ENCODE data around the gene CD53. TPM values are rescaled to one million over a fixed set of nuclear protein-coding genes. Genes with fewer than 3 reads are reported as not detected.

CD53 gene
- total RNA-seq, 1 donor from 2014 or later = not detected

GRCh38 chr1:110873856-110874255 lies 908 bp downstream of the CD53 start:
- DNase-seq (ENCODE audit: low spot score in 2 of 2, unreplicated experiment in 2 of 2) = no peak
- H3K4me1 Mint-ChIP-seq = no peaks in the 10 kb centered on the region
- peaks cover 33% of the 10 kb centered on the region for H3K9me3 Mint-ChIP-seq
- H3K27me3 Mint-ChIP-seq (ENCODE audit: low read depth) = no peaks in the 10 kb centered on the region
- H3K27ac Mint-ChIP-seq = no peak overlapping the region
- H3K36me3 Mint-ChIP-seq = no peaks in the 10 kb centered on the region
- H3K4me3 Mint-ChIP-seq = no peak overlapping the region
- TF ChIP-seq, protein P1, sequence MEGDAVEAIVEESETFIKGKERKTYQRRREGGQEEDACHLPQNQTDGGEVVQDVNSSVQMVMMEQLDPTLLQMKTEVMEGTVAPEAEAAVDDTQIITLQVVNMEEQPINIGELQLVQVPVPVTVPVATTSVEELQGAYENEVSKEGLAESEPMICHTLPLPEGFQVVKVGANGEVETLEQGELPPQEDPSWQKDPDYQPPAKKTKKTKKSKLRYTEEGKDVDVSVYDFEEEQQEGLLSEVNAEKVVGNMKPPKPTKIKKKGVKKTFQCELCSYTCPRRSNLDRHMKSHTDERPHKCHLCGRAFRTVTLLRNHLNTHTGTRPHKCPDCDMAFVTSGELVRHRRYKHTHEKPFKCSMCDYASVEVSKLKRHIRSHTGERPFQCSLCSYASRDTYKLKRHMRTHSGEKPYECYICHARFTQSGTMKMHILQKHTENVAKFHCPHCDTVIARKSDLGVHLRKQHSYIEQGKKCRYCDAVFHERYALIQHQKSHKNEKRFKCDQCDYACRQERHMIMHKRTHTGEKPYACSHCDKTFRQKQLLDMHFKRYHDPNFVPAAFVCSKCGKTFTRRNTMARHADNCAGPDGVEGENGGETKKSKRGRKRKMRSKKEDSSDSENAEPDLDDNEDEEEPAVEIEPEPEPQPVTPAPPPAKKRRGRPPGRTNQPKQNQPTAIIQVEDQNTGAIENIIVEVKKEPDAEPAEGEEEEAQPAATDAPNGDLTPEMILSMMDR (IDR thresholded peaks at IDR 0.05; ENCODE audit: unreplicated experiment) = no peak

DNA sequence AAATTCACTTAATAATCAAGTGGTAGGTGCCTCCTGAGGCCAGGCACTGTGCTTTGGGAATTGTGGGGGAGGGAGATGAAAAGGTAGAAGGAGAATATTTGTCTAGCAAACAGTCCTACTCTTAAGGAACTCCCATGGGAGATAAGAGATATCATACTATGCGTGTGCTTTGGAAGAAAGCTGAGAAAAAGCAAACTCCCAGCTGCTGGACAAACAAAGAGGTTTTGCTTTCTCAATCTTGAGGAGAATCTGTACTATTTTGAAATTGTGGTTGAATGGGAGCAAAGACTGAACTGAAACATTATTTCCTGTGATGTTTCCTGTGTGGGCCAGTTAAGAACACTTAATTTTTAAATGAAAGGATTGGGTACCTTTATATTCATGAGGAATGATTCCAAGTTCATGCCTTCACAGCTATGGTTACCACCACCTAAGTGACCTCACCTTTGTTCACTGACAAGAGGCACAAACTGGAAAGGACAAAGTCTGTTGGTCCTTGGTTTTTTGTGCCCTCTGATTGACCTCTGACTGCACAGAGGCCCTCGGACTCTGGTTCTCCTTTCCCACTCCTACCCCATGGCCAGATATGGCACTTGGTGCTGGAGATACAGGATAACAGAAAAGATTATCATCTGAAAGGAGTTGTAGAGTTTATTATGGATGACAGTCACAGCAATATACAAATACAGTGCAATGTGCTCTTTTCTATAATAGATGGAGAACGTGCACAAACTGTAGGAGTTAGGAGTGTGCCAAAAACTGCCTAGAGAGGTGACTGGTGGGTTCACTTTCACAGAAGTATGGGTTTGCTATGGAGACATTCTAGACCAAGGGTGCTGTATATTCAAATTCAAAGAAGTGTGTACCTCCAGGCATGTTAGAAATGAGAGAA lies 1.6 kb downstream of the CD53 start:
- peaks cover 26% of the 10 kb centered on the region for H3K9me3 Mint-ChIP-seq
- H3K27me3 Mint-ChIP-seq (ENCODE audit: low read depth) = no peaks in the 10 kb centered on the region
- no peaks in the 10 kb centered on the region for H3K4me1 Mint-ChIP-seq
- H3K4me3 Mint-ChIP-seq = no peak overlapping the region
- no peak for DNase-seq (ENCODE audit: low spot score in 2 of 2, unreplicated experiment in 2 of 2)
- TF ChIP-seq, protein P1 (IDR thresholded peaks at IDR 0.05; ENCODE audit: unreplicated experiment) = no peak
- H3K36me3 Mint-ChIP-seq = no peaks in the 10 kb centered on the region
- H3K27ac Mint-ChIP-seq = no peak overlapping the region

DNA sequence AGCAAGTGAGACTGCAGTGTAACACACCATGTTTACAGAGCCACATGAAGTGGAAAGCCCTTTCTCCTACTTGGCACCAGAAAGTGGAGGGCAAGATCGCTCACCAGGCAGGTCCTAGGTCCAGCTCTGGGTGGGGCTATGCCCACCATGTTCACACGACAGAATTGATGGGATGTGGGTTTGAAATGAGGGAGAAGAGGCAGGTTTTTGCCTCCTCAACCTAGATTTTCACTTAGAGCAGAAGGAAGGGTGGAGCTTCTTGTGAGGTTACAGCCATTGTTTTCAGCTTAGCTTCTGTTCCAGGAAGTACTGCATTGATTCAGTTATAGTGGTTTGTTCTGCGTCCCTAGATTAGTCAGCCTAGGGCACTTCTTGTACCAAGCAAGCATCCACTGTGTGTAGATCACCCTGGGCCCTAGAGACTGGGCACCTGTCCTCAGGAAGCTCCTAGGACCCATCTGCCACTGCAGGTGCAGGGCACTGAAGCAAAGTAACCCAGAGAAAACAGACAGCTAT lies 2.3 kb downstream of the CD53 start:
- Mint-ChIP-seq H3K27ac (no peak overlapping the region), H3K4me3 (no peak overlapping the region), H3K9me3 (peaks cover 28% of the 10 kb centered on the region), H3K27me3 (ENCODE audit: low read depth) (no peaks in the 10 kb centered on the region), H3K36me3 (no peaks in the 10 kb centered on the region), H3K4me1 (no peaks in the 10 kb centered on the region)
- DNase-seq (ENCODE audit: low spot score in 2 of 2, unreplicated experiment in 2 of 2) = no peak
- TF ChIP-seq, protein P1 (IDR thresholded peaks at IDR 0.05; ENCODE audit: unreplicated experiment) = no peak

- peaks cover 1% of the 10 kb centered on the region for H3K27me3 Mint-ChIP-seq (ENCODE audit: low read depth)
- H3K4me1 Mint-ChIP-seq = no peaks in the 10 kb centered on the region
- peaks cover 25% of the 10 kb centered on the region for H3K9me3 Mint-ChIP-seq
- TF ChIP-seq, protein P1 (IDR thresholded peaks at IDR 0.05; ENCODE audit: unreplicated experiment) = no peak
- H3K27ac Mint-ChIP-seq = no peak overlapping the region
- H3K4me3 Mint-ChIP-seq = no peak overlapping the region
- no peak for DNase-seq (ENCODE audit: low spot score in 2 of 2, unreplicated experiment in 2 of 2)
- H3K36me3 Mint-ChIP-seq = no peaks in the 10 kb centered on the region
Observed at GRCh38 chr1:110876748-110877341, 3.9 kb downstream of the CD53 start.

GRCh38 chr1:110877364-110877763 lies 4.4 kb downstream of the CD53 start:
- Mint-ChIP-seq H3K9me3 (peaks cover 27% of the 10 kb centered on the region), H3K27ac (no peak overlapping the region), H3K36me3 (no peaks in the 10 kb centered on the region), H3K4me3 (no peak overlapping the region), H3K4me1 (no peaks in the 10 kb centered on the region), H3K27me3 (ENCODE audit: low read depth) (peaks cover 2% of the 10 kb centered on the region)
- no peak for DNase-seq (ENCODE audit: low spot score in 2 of 2, unreplicated experiment in 2 of 2)
- TF ChIP-seq, protein P1 (IDR thresholded peaks at IDR 0.05; ENCODE audit: unreplicated experiment) = no peak

Measured in mesothelial cell of epicardium (in vitro differentiated cells).